Loucy (cell line): Measurements from ENCODE around the gene EPHA8.

Experiments used
- CTCF ChIP-seq: fragments of 200-600 bp; sonication (generic); conservative IDR thresholded peaks from 2 replicates; pipeline ENCODE4 v1.5.1; 2014; ENCODE audit warnings: mild to moderate bottlenecking, antibody characterized with exemption, low read length
- EZH2phosphoT487 ChIP-seq: fragments of 200-600 bp; IDR thresholded peaks from 2 replicates; pipeline ENCODE4 v1.6.1; 2018; ENCODE audit warnings: antibody characterized with exemption, mild to moderate bottlenecking, moderate library complexity, borderline replicate concordance

DNA sequence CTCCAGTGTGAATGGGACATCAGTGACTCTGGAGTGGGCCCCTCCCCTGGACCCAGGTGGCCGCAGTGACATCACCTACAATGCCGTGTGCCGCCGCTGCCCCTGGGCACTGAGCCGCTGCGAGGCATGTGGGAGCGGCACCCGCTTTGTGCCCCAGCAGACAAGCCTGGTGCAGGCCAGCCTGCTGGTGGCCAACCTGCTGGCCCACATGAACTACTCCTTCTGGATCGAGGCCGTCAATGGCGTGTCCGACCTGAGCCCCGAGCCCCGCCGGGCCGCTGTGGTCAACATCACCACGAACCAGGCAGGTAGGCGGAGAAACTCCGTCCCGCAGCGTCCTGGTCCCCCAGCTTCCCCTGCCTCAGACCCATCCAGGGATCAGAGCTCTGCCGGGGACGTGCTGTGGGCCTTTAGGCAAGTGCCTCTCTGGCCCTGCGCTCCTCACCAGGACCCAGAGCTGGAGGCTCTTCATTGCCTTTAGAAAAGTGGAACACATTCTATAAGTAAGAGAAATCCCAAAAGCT is 25.7 kb downstream of the EPHA8 start:
- no peak for TF ChIP-seq CTCF
- no peak for TF ChIP-seq EZH2phosphoT487
